ENCODE measurements around the gene RASA4B.
"Not testable (repeated sequence)": the region's sequence is repeated elsewhere in the genome, so short reads cannot be mapped to it uniquely, and the experiment has no call there.

The RASA4B gene

GRCh38 chr7:102511860-102512522 lies 5.6 kb downstream of the RASA4B start:
- H3K4me3 ChIP-seq (ENCODE audit: low read length); H3K27me3 ChIP-seq (ENCODE audit: control insufficient read depth, insufficient read depth, low read length); DNase-seq (ENCODE audit: low read depth, low spot score); H3K9me3 ChIP-seq (ENCODE audit: control insufficient read depth, insufficient read depth, low read length); H3K4me1 ChIP-seq (ENCODE audit: control insufficient read depth, insufficient read depth, low read length); H3K27ac ChIP-seq (ENCODE audit: low read length); H3K36me3 ChIP-seq (ENCODE audit: control insufficient read depth, insufficient read depth, low read length): not testable (repeated sequence)
- no CpG with 5 or more reads among the region's 30 CpGs for WGBS (ENCODE audit: insufficient coverage, insufficient read length)

DNA sequence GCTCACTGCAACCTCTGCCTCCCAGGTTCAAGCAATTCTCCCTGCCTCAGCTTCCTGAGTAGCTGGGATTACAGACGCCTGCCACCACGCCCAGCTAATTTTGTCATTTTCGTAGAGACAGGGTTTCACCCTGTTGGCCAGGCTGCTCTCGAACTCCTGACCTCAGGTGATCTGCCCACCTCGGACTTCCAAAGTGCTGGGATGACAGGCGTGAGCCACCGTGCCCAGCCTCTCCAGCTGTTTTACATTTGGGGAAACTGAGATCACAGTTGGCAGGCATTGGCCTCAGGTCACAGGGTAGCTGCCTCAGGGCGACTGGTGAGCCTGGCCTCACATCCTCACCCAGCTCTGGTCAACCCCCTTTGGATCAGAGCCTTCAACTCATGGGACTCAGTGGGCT lies 7.0 kb downstream of the RASA4B start:
- not testable (repeated sequence) for H3K4me1 ChIP-seq (ENCODE audit: control insufficient read depth, insufficient read depth, low read length); H3K4me3 ChIP-seq (ENCODE audit: low read length); H3K27me3 ChIP-seq (ENCODE audit: control insufficient read depth, insufficient read depth, low read length); DNase-seq (ENCODE audit: low read depth, low spot score); H3K36me3 ChIP-seq (ENCODE audit: control insufficient read depth, insufficient read depth, low read length); H3K27ac ChIP-seq (ENCODE audit: low read length); H3K9me3 ChIP-seq (ENCODE audit: control insufficient read depth, insufficient read depth, low read length)
- no CpG with 5 or more reads among the region's 8 CpGs for WGBS (ENCODE audit: insufficient coverage, insufficient read length)

DNA sequence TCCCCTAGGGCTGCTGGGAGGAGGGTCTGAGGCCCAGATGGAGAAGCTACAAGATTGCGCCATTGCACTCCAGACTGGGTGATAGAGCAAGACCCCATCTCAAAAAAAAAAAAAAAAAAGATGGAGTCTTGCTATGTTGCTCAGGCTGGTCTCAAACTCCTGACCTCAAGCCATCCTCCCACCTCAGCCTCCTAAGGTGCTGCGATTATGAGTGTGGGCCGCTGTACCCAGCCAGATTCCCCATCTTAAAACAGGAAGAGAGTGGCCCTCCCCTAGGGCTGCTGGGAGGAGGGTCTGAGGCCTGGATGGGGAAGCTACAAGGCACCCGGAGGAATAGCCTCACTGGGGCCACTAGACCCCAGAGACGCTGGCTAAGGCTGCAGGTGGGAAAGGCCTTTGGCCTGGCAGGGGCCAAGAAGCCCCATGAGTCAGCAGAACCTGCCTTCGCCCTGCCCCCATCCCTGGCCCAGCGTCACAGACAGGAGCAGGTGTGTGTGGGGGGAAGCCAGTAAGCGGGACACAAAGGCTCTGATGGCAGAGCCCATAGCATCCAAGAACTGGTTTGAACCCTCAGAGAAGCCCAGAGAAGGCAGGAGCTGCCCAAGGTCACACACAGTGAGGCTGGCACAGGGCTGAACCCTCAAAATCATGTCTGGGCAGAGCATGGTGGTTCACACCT lies 10.0 kb downstream of the RASA4B start:
- no CpG with 5 or more reads among the region's 8 CpGs for WGBS (ENCODE audit: insufficient coverage, insufficient read length)
- not testable (repeated sequence) for H3K36me3 ChIP-seq (ENCODE audit: control insufficient read depth, insufficient read depth, low read length); H3K27ac ChIP-seq (ENCODE audit: low read length); H3K27me3 ChIP-seq (ENCODE audit: control insufficient read depth, insufficient read depth, low read length); H3K9me3 ChIP-seq (ENCODE audit: control insufficient read depth, insufficient read depth, low read length); DNase-seq (ENCODE audit: low read depth, low spot score); H3K4me3 ChIP-seq (ENCODE audit: low read length); H3K4me1 ChIP-seq (ENCODE audit: control insufficient read depth, insufficient read depth, low read length)

- H3K4me3 ChIP-seq (ENCODE audit: low read length); H3K27ac ChIP-seq (ENCODE audit: low read length); H3K4me1 ChIP-seq (ENCODE audit: control insufficient read depth, insufficient read depth, low read length); H3K36me3 ChIP-seq (ENCODE audit: control insufficient read depth, insufficient read depth, low read length); H3K9me3 ChIP-seq (ENCODE audit: control insufficient read depth, insufficient read depth, low read length); H3K27me3 ChIP-seq (ENCODE audit: control insufficient read depth, insufficient read depth, low read length); DNase-seq (ENCODE audit: low read depth, low spot score): not testable (repeated sequence)
- no CpG with 5 or more reads among the region's 24 CpGs for WGBS (ENCODE audit: insufficient coverage, insufficient read length)
These were observed 12.0 kb downstream of the RASA4B start for GRCh38 chr7:102505298-102506185.

GRCh38 chr7:102503141-102503540 lies 14.4 kb downstream of the RASA4B start:
- not testable (repeated sequence) for H3K9me3 ChIP-seq (ENCODE audit: control insufficient read depth, insufficient read depth, low read length); H3K4me1 ChIP-seq (ENCODE audit: control insufficient read depth, insufficient read depth, low read length); DNase-seq (ENCODE audit: low read depth, low spot score); H3K27ac ChIP-seq (ENCODE audit: low read length); H3K36me3 ChIP-seq (ENCODE audit: control insufficient read depth, insufficient read depth, low read length); H3K27me3 ChIP-seq (ENCODE audit: control insufficient read depth, insufficient read depth, low read length); H3K4me3 ChIP-seq (ENCODE audit: low read length)
- WGBS (ENCODE audit: insufficient coverage, insufficient read length): no CpG with 5 or more reads among the region's 12 CpGs

- DNase-seq (ENCODE audit: low read depth, low spot score); H3K4me1 ChIP-seq (ENCODE audit: control insufficient read depth, insufficient read depth, low read length); H3K36me3 ChIP-seq (ENCODE audit: control insufficient read depth, insufficient read depth, low read length); H3K27ac ChIP-seq (ENCODE audit: low read length); H3K4me3 ChIP-seq (ENCODE audit: low read length); H3K9me3 ChIP-seq (ENCODE audit: control insufficient read depth, insufficient read depth, low read length); H3K27me3 ChIP-seq (ENCODE audit: control insufficient read depth, insufficient read depth, low read length): not testable (repeated sequence)
- WGBS (ENCODE audit: insufficient coverage, insufficient read length): no CpG with 5 or more reads among the region's 16 CpGs
These were observed 19.3 kb downstream of the RASA4B start for GRCh38 chr7:102498321-102498720.

DNA sequence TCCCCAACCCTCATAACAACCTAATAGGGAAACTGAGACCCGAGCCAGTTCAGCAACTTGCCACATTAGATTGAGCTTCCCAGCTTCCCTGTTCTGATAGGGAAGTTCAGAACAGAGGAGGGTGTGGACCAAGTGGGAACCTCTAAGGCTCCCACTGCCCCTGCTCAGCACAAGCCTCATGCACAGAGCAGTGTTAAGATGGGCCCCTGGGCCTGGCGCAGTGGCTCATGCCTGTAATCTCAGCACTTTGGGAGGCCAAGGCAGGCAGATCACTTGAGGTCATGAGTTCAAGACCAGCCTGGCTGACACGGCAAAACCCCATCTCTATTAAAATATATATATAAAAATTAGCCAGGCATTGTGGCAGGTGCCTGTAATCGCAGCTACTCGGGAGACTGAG lies 20.3 kb downstream of the RASA4B start:
- not testable (repeated sequence) for H3K9me3 ChIP-seq (ENCODE audit: control insufficient read depth, insufficient read depth, low read length); H3K27ac ChIP-seq (ENCODE audit: low read length); H3K4me1 ChIP-seq (ENCODE audit: control insufficient read depth, insufficient read depth, low read length); H3K36me3 ChIP-seq (ENCODE audit: control insufficient read depth, insufficient read depth, low read length); H3K27me3 ChIP-seq (ENCODE audit: control insufficient read depth, insufficient read depth, low read length); DNase-seq (ENCODE audit: low read depth, low spot score); H3K4me3 ChIP-seq (ENCODE audit: low read length)
- no CpG with 5 or more reads among the region's 5 CpGs for WGBS (ENCODE audit: insufficient coverage, insufficient read length)

GRCh38 chr7:102496861-102497260 lies 20.7 kb downstream of the RASA4B start:
- not testable (repeated sequence) for H3K36me3 ChIP-seq (ENCODE audit: control insufficient read depth, insufficient read depth, low read length); H3K9me3 ChIP-seq (ENCODE audit: control insufficient read depth, insufficient read depth, low read length); H3K4me1 ChIP-seq (ENCODE audit: control insufficient read depth, insufficient read depth, low read length); H3K27me3 ChIP-seq (ENCODE audit: control insufficient read depth, insufficient read depth, low read length); H3K4me3 ChIP-seq (ENCODE audit: low read length); H3K27ac ChIP-seq (ENCODE audit: low read length); DNase-seq (ENCODE audit: low read depth, low spot score)
- WGBS (ENCODE audit: insufficient coverage, insufficient read length): no CpG with 5 or more reads among the region's 10 CpGs

GRCh38 chr7:102494473-102495149 lies 23.0 kb downstream of the RASA4B start:
- H3K4me1 ChIP-seq (ENCODE audit: control insufficient read depth, insufficient read depth, low read length); H3K27ac ChIP-seq (ENCODE audit: low read length); DNase-seq (ENCODE audit: low read depth, low spot score); H3K36me3 ChIP-seq (ENCODE audit: control insufficient read depth, insufficient read depth, low read length); H3K4me3 ChIP-seq (ENCODE audit: low read length); H3K27me3 ChIP-seq (ENCODE audit: control insufficient read depth, insufficient read depth, low read length); H3K9me3 ChIP-seq (ENCODE audit: control insufficient read depth, insufficient read depth, low read length): not testable (repeated sequence)
- no CpG with 5 or more reads among the region's 67 CpGs for WGBS (ENCODE audit: insufficient coverage, insufficient read length)

- DNase-seq (ENCODE audit: low read depth, low spot score); H3K4me1 ChIP-seq (ENCODE audit: control insufficient read depth, insufficient read depth, low read length); H3K4me3 ChIP-seq (ENCODE audit: low read length); H3K9me3 ChIP-seq (ENCODE audit: control insufficient read depth, insufficient read depth, low read length); H3K27ac ChIP-seq (ENCODE audit: low read length); H3K36me3 ChIP-seq (ENCODE audit: control insufficient read depth, insufficient read depth, low read length); H3K27me3 ChIP-seq (ENCODE audit: control insufficient read depth, insufficient read depth, low read length): not testable (repeated sequence)
- no CpG with 5 or more reads among the region's 15 CpGs for WGBS (ENCODE audit: insufficient coverage, insufficient read length)
These were observed 23.6 kb downstream of the RASA4B start for GRCh38 chr7:102494026-102494425.

Data from iPS DF 6.9 (cell line).